DOHH2 (cell line): ENCODE measurements around the gene PCBP3.

Experiments used
- CTCF ChIP-seq: fragments of 200-600 bp; sonication (generic); IDR thresholded peaks from one replicate; pipeline ENCODE4 v1.5.1; 2014; ENCODE audit warnings: antibody characterized with exemption, mild to moderate bottlenecking, low read depth, low read length; ENCODE audit not compliant: poor library complexity, severe bottlenecking
- EZH2phosphoT487 ChIP-seq: fragments of 200-600 bp; sonication (generic); IDR thresholded peaks from 2 replicates; pipeline ENCODE4 v1.6.1; 2017; ENCODE audit warnings: borderline replicate concordance, mild to moderate bottlenecking, antibody characterized with exemption, low read length, moderate library complexity, mixed read lengths

GRCh38 chr21:45706299-45706698 is 62.8 kb downstream of the PCBP3 start:
- TF ChIP-seq CTCF = no peak
- no peak for TF ChIP-seq EZH2phosphoT487
